ENCODE measurements around the gene DIPK1A.
"Not testable (repeated sequence)": the region's sequence is repeated elsewhere in the genome, so short reads cannot be mapped to it uniquely, and the experiment has no call there.

The DIPK1A gene

GRCh38 chr1:92913093-92913819 is 48.0 kb downstream of the DIPK1A start:
- DNase-seq, result no peak

- no peak for DNase-seq
Observed at GRCh38 chr1:92910081-92910480, 51.2 kb downstream of the DIPK1A start.

GRCh38 chr1:92909321-92909720 is 51.9 kb downstream of the DIPK1A start:
- DNase-seq, result no peak

GRCh38 chr1:92907949-92908684 is 53.1 kb downstream of the DIPK1A start:
- DNase-seq, result no peak

GRCh38 chr1:92903765-92904164 is 57.5 kb downstream of the DIPK1A start:
- no peak for DNase-seq

- no peak for DNase-seq
Observed at GRCh38 chr1:92902406-92902744, 58.9 kb downstream of the DIPK1A start.

- no peak for DNase-seq
Observed at GRCh38 chr1:92901699-92902405, 59.4 kb downstream of the DIPK1A start.

GRCh38 chr1:92901126-92901525 is 60.1 kb downstream of the DIPK1A start:
- no peak for DNase-seq

- DNase-seq, result no peak
Observed at GRCh38 chr1:92900539-92900938, 60.7 kb downstream of the DIPK1A start.

GRCh38 chr1:92899780-92900179 is 61.5 kb downstream of the DIPK1A start:
- DNase-seq, result no peak

GRCh38 chr1:92898053-92898452 is 63.2 kb downstream of the DIPK1A start:
- DNase-seq, result not testable (repeated sequence)

- no peak for DNase-seq
Observed at GRCh38 chr1:92887465-92887864, 73.8 kb downstream of the DIPK1A start.

- DNase-seq, result no peak
Observed at GRCh38 chr1:92886886-92887419, 74.3 kb downstream of the DIPK1A start.

GRCh38 chr1:92884195-92884594 is 77.1 kb downstream of the DIPK1A start:
- no peak for DNase-seq

- DNase-seq, result no peak
Observed at GRCh38 chr1:92883297-92883696, 78.0 kb downstream of the DIPK1A start.

- peak; percentile 46 for DNase-seq
Observed at GRCh38 chr1:92882819-92883218, 78.4 kb downstream of the DIPK1A start.

GRCh38 chr1:92881391-92881790 is 79.9 kb downstream of the DIPK1A start:
- no peak for DNase-seq

GRCh38 chr1:92879316-92879968 is 81.8 kb downstream of the DIPK1A start:
- DNase-seq, result no peak

- DNase-seq, result peak; percentile 10
Observed at GRCh38 chr1:92877792-92878191, 83.5 kb downstream of the DIPK1A start.

- peak; percentile 8 for DNase-seq
Observed at GRCh38 chr1:92877081-92877711, 84.1 kb downstream of the DIPK1A start.

- no peak for DNase-seq
Observed at GRCh38 chr1:92876351-92876750, 84.9 kb downstream of the DIPK1A start.

- DNase-seq, result no peak
Observed at GRCh38 chr1:92874987-92875386, 86.3 kb downstream of the DIPK1A start.

GRCh38 chr1:92872719-92873118 is 88.5 kb downstream of the DIPK1A start:
- DNase-seq, result no peak
